ENCODE measurements around the gene CAPN1.

Gene CAPN1

DNA sequence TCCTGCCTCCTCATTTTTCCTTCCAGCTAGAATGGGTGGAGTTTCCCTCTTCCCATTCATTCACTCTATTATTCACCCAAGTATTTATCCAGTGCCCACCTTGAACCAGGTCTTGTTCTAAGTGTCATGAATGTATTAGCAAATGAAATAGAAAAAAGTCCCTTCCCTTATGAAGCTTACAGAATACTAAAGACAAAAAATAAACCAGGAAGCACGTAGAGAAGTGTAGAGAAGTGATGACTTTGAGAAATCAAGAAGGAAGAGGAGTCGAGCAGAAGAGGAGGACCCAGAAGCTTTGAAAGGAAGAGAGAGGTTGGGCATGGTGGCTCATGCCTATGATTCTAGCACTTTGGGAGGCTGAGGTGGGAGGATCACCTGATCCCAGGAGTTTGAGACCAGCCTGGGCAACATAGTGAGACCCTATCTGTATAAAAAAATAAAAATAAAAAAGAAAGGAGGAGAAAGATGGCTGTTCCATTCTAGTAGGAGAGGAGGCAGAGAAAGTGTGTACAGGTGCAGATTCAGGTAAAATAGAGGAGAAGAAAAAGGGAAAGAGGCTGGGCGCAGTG lies 30.3 kb upstream of the CAPN1 start:
- TF ChIP-seq, protein P1, sequence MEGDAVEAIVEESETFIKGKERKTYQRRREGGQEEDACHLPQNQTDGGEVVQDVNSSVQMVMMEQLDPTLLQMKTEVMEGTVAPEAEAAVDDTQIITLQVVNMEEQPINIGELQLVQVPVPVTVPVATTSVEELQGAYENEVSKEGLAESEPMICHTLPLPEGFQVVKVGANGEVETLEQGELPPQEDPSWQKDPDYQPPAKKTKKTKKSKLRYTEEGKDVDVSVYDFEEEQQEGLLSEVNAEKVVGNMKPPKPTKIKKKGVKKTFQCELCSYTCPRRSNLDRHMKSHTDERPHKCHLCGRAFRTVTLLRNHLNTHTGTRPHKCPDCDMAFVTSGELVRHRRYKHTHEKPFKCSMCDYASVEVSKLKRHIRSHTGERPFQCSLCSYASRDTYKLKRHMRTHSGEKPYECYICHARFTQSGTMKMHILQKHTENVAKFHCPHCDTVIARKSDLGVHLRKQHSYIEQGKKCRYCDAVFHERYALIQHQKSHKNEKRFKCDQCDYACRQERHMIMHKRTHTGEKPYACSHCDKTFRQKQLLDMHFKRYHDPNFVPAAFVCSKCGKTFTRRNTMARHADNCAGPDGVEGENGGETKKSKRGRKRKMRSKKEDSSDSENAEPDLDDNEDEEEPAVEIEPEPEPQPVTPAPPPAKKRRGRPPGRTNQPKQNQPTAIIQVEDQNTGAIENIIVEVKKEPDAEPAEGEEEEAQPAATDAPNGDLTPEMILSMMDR (IDR thresholded peaks at IDR 0.05; ENCODE audit: insufficient read depth, low read depth, low read length, missing control alignments): no peak
- DNase-seq (ENCODE audit: low read depth): no peak
- no peak overlapping the region for H3K4me3 ChIP-seq (ENCODE audit: low read depth, low read length)

DNA sequence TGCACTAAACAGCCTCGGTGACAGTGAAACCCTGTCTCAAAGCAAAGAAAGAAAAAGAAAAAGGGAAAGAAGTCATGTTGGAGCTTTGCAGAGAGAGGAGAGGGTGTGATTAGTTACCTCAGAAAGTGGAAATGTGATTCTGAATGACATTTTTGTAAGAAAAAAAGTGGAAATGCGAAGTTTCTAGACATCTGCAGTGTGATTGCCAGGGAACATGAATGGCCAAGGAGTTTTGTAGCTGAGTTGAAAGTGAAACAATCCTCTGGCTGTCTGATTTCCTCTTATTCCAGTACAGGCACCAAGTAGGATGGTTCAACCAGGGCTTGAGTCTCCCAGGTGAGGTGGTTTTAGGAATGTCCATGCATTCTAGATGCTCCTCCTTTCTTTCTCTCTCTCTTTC lies 29.6 kb upstream of the CAPN1 start:
- no peak overlapping the region for H3K4me3 ChIP-seq (ENCODE audit: low read depth, low read length)
- TF ChIP-seq, protein P1 (IDR thresholded peaks at IDR 0.05; ENCODE audit: insufficient read depth, low read depth, low read length, missing control alignments): no peak
- peak; percentile 37 for DNase-seq (ENCODE audit: low read depth)

DNA sequence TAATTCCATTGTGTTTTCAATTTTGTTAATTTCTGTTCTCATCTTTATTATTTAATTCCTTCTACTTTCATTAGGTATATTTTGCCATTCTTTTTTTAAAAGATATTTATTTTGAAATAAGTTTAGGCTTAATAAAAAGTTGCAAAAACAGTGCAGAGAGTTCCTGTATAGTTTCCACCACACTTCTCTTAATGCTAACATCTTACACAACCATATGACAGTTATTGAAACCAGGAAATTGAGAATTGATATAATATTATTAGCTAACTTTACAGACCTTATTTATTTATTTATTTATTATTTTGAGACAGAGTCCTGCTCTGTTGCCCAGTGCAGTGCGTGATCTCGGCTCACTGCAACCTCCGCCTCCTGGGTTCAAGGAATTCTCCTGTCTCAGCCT lies 25.5 kb upstream of the CAPN1 start:
- TF ChIP-seq, protein P1 (IDR thresholded peaks at IDR 0.05; ENCODE audit: insufficient read depth, low read depth, low read length, missing control alignments): no peak
- no peak overlapping the region for H3K4me3 ChIP-seq (ENCODE audit: low read depth, low read length)

DNA sequence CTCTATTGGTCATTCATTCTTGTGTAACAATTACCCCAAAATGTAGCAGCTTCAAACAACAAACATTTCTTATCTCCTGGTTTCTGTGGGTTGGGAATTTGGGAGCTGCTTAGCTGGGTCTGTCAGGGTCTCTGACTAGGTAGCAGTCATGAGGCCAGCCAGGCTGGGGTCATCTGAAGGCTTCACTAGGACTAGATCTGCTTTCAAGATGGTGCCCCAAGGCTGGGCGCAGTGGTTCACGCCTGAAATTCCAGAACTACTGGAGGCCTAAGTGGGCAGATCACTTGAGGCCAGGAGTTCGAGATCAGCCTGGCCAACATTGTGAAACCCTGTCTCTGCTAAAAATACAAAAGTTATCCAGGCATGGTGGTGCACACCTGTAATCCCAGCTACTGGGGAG lies 24.8 kb upstream of the CAPN1 start:
- TF ChIP-seq, protein P1 (IDR thresholded peaks at IDR 0.05; ENCODE audit: insufficient read depth, low read depth, low read length, missing control alignments): no peak
- no peak overlapping the region for H3K4me3 ChIP-seq (ENCODE audit: low read depth, low read length)
- DNase-seq (ENCODE audit: low read depth): no peak

More for the DNA sequence above, 25.5 kb upstream of the CAPN1 start:
- no peak for DNase-seq (ENCODE audit: low read depth)

DNA sequence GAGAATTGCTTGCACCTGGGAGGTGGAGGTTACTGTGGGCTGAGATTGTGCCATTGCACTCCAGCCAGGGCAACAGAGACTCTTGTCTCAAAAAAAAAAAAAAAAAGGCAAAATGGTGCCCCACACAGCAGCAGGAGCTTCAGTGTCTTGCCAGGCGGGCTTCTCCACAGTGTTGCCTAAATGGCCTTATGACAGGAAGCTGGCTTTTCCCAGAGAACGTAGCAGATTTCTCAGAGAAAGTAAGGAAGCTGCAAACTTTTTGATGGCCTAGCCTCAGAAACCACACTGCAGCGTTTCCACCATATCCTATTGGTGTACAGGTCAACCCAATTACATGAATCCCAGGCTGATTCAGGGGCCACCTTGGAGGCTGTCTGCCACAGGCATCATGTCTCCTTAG lies 24.4 kb upstream of the CAPN1 start:
- no peak for DNase-seq (ENCODE audit: low read depth)
- TF ChIP-seq, protein P1 (IDR thresholded peaks at IDR 0.05; ENCODE audit: insufficient read depth, low read depth, low read length, missing control alignments): no peak
- no peak overlapping the region for H3K4me3 ChIP-seq (ENCODE audit: low read depth, low read length)

DNA sequence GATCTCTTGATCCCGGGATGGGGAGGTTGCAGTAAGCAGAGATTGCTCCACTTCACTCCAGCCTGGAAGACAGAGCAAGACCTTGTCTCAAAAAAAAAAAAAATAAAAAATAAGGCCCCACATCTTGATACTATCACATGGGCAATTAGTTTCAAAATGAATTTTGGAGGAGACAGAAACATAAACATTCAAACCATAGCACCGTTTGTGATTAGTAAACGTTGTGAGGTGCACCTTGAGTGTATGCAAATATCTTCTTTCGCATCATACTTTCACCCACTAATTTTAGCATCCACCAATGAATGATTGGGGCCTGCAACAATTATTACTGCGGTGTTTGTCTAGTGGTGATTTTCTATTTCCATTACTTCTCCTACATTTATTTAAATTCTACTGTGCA lies 22.7 kb upstream of the CAPN1 start:
- no peak overlapping the region for H3K4me3 ChIP-seq (ENCODE audit: low read depth, low read length)
- TF ChIP-seq, protein P1 (IDR thresholded peaks at IDR 0.05; ENCODE audit: insufficient read depth, low read depth, low read length, missing control alignments): no peak

DNA sequence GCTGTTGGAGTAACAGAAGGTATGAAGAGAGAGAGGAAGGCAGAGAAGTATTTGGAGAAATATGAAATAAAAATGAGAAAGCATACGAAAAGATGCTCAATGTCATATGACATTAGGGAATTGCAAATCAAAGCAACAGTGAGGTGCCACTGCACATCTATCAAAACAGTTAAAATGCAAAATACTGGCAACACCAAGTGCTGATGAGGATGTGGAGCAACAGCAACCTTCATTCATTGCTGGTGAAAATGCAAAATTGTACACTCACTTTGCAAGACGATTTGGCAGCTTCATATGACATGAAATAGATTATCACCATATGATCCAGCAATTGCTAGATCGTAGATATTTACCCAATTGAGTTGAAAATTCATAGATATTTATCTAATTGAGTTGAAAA lies 21.1 kb upstream of the CAPN1 start:
- no peak for DNase-seq (ENCODE audit: low read depth)
- TF ChIP-seq, protein P1 (IDR thresholded peaks at IDR 0.05; ENCODE audit: insufficient read depth, low read depth, low read length, missing control alignments): no peak
- H3K4me3 ChIP-seq (ENCODE audit: low read depth, low read length): no peak overlapping the region

More for the DNA sequence above, 22.7 kb upstream of the CAPN1 start:
- DNase-seq (ENCODE audit: low read depth): peak; percentile 79
